Endothelial cell of umbilical vein (primary cell): ENCODE results near the gene RBX1. TPM values are rescaled to one million over a fixed set of nuclear protein-coding genes. Genes with fewer than 3 reads are reported as not detected.
A peak's percentile ranks its signal among the peaks of the same experiment; 100 is the strongest.

Experiments used
- BruUV-seq: library from RNA; stranded (reverse); fragments of 400-500 nt; replicated peaks from 2 replicates; lab custom pipeline; 2021; lab: Mats Ljungman, UMichigan
- CTCF ChIA-PET: fragments of 300-600, 350-600 bp; sonication (Branson Sonifier 250); formaldehyde crosslinking; loops from one replicate; lab custom pipeline; 2021; ENCODE audit warnings: antibody characterized with exemption, inconsistent platforms; lab: Charles Lee
- POLR2A ChIA-PET: fragments of 300-600, 350-600 bp; sonication (Branson Sonifier 250); formaldehyde crosslinking; loops from one replicate; lab custom pipeline; 2021; ENCODE audit warnings: antibody characterized with exemption, inconsistent platforms; lab: Charles Lee
- DNase-seq: peaks from one replicate; pipeline ENCODE4 v3.0.0-alpha.2; 2011; ENCODE audit warnings: low read depth, low spot score
- FAIRE-seq: peaks from 2 replicates; lab custom pipeline; 2011; peaks lifted over from hg19 to GRCh38; lab: Jason Lieb, UNC
- H2AFZ ChIP-seq: 2 replicates; pipeline ENCODE4 v1.6.0; 2012; ENCODE audit warnings: low read depth, low read length, control low read depth, inconsistent platforms
- H3K27ac ChIP-seq: 2 replicates; pipeline ENCODE4 v1.5.1; 2011; ENCODE audit warnings: low read depth, mild to moderate bottlenecking, control low read depth, low read length, moderate library complexity; ENCODE audit not compliant: insufficient read depth
- H3K27me3 ChIP-seq, 2 experiments: 2 replicates each; pipeline versions ENCODE4 v1.6.0 to v1.6.1; 2011; ENCODE audit warnings: low read length in 2 of 2, mixed read lengths in 1 of 2; ENCODE audit not compliant: control insufficient read depth in 2 of 2, insufficient read depth in 2 of 2
- H3K36me3 ChIP-seq, 2 experiments: 2 replicates in 1 of 2; 3 replicates in 1 of 2; pipeline ENCODE4 v1.5.1; 2011; ENCODE audit warnings: low read length in 2 of 2, mild to moderate bottlenecking in 1 of 2, moderate library complexity in 1 of 2; ENCODE audit not compliant: control insufficient read depth in 2 of 2, insufficient read depth in 2 of 2; ENCODE audit errors: extremely low read depth in 1 of 2
- H3K4me1 ChIP-seq: 3 replicates; pipeline ENCODE4 v1.5.1; 2011; ENCODE audit warnings: mild to moderate bottlenecking, low read length; ENCODE audit not compliant: control insufficient read depth, insufficient read depth; ENCODE audit errors: extremely low read depth
- H3K4me2 ChIP-seq: 2 replicates; pipeline ENCODE4 v1.6.1; 2011; ENCODE audit warnings: low read length, control low read depth, mixed read lengths; ENCODE audit not compliant: insufficient read depth
- H3K4me3 ChIP-seq, 3 experiments: fragments of 200-600 bp in 1 of 3; sonication (generic), shearing (Covaris generic) in 1 of 3; replicated peaks in 1 of 3; 2 replicates each; pipeline ENCODE4 v1.5.1; 2011 to 2016; ENCODE audit warnings: control low read depth in 3 of 3, low read length in 3 of 3, mild to moderate bottlenecking in 2 of 3, inconsistent platforms in 1 of 3, low read depth in 1 of 3, moderate library complexity in 1 of 3; ENCODE audit not compliant: insufficient read depth in 1 of 3
- H3K79me2 ChIP-seq: 2 replicates; pipeline ENCODE4 v1.6.0; 2012; ENCODE audit warnings: low read length, inconsistent platforms; ENCODE audit not compliant: control insufficient read depth, insufficient read depth
- H3K9ac ChIP-seq: replicated peaks from 2 replicates; pipeline ENCODE3; 2011; ENCODE audit warnings: low read length, control low read depth; ENCODE audit not compliant: insufficient read depth; ENCODE audit errors: extremely low read depth
- H3K9me1 ChIP-seq: replicated peaks from 3 replicates; pipeline ENCODE4 v1.6.0; 2011; ENCODE audit warnings: mild to moderate bottlenecking, low read length; ENCODE audit not compliant: control insufficient read depth, insufficient read depth; ENCODE audit errors: extremely low read depth
- H3K9me3 ChIP-seq: replicated peaks from 2 replicates; pipeline ENCODE4 v1.5.1; 2012; ENCODE audit warnings: low read length, inconsistent platforms; ENCODE audit not compliant: control insufficient read depth, insufficient read depth
- H4K20me1 ChIP-seq: replicated peaks from 2 replicates; pipeline ENCODE3; 2011; ENCODE audit warnings: mild to moderate bottlenecking, low read length; ENCODE audit not compliant: control insufficient read depth, insufficient read depth; ENCODE audit errors: extremely low read depth
- EZH2 ChIP-seq: IDR thresholded peaks from 2 replicates; pipeline ENCODE4 v1.6.1; 2012; ENCODE audit warnings: borderline replicate concordance, low read depth, mild to moderate bottlenecking, moderate library complexity, low read length, inconsistent platforms; ENCODE audit not compliant: severe bottlenecking
- FOS ChIP-seq: IDR thresholded peaks from 2 replicates; pipeline ENCODE4 v1.6.1; 2011; ENCODE audit warnings: mild to moderate bottlenecking, low read length, moderate library complexity, borderline replicate concordance; ENCODE audit not compliant: insufficient read depth
- GATA2 ChIP-seq: IDR thresholded peaks from 2 replicates; pipeline ENCODE4 v1.7.0; 2011; ENCODE audit warnings: low read depth, mild to moderate bottlenecking, moderate library complexity, mixed read lengths, low read length; ENCODE audit not compliant: insufficient read length, insufficient read depth
- JUN ChIP-seq: IDR thresholded peaks from 2 replicates; pipeline ENCODE4 v1.6.1; 2011; ENCODE audit warnings: borderline replicate concordance, low read depth; ENCODE audit not compliant: insufficient read length, insufficient read depth
- MYC ChIP-seq: IDR thresholded peaks from one replicate; pipeline ENCODE4 v1.6.1; 2011; ENCODE audit warnings: mild to moderate bottlenecking, low read depth, low read length
- POLR2A ChIP-seq: IDR thresholded peaks from 2 replicates; pipeline ENCODE4 v1.6.1; 2012; ENCODE audit warnings: low read depth, mild to moderate bottlenecking, control low read depth, low read length
- POLR2AphosphoS5 ChIP-seq: IDR thresholded peaks from 2 replicates; pipeline ENCODE4 v1.6.1; 2012; ENCODE audit warnings: low read depth, mild to moderate bottlenecking, control low read depth, low read length, moderate library complexity; ENCODE audit not compliant: insufficient read depth
- dilution Hi-C: fragments of 300-500 bp; cut with MboI; formaldehyde crosslinking; loops from one replicate; pipeline ENCODE4 v1.15.0; 2019; ENCODE audit warnings: low sequenced_read_pairs; ENCODE audit not compliant: extremely low pct_ligation_motif_present
- intact Hi-C: fragments of 100-400 bp; cut with micrococcal nuclease; formaldehyde crosslinking; loops from one replicate; pipeline ENCODE4 v1.10.0; 2022
- polyA plus RNA-seq, 4 experiments: library from polyadenylated mRNA; depleted of rRNA in 3 of 4; stranded (reverse) in 3 of 4; unstranded in 1 of 4; fragments of >200 nt; gene quantifications; 2 replicates each; pipeline versions ENCODE4 v1.2.1 to v1.2.3, GENCODE V29; 2011 to 2012; ENCODE audit warnings: missing spikeins in 1 of 4
- total RNA-seq: library from RNA; stranded (reverse); gene quantifications from 2 replicates; pipeline ENCODE4 v1.2.3, GENCODE V29; 2021
- TF ChIP-seq, protein P1 (sequence below): IDR thresholded peaks from 2 replicates; pipeline ENCODE4 v1.6.1; 2011; ENCODE audit not compliant: insufficient read depth, insufficient read length
- TF ChIP-seq, protein P2 (sequence below), 2 donors: IDR thresholded peaks; 1 replicate in 1 of 2; 2 replicates in 1 of 2; pipeline ENCODE4 v1.5.1; 2011; ENCODE audit warnings: low read length in 2 of 2, mild to moderate bottlenecking in 2 of 2, moderate library complexity in 2 of 2, control low read depth in 1 of 2, inconsistent platforms in 1 of 2, low read depth in 1 of 2; ENCODE audit not compliant: insufficient read depth in 1 of 2; ENCODE audit errors: extremely low read depth in 1 of 2

Gene RBX1
- total and polyA plus RNA-seq, 2 donors (not counting 3 experiments of a cell fraction or from before 2014, with no cell fraction given), result 74.7 to 102 TPM

GRCh38 chr22:40967111-40967760 is 16.1 kb downstream of the RBX1 start:
- Histone ChIP-seq H3K79me2 (peaks cover 4% of the 10 kb centered on the region), H3K4me3 (no peak overlapping the region), H3K36me3 (peaks cover 8 to 16% of the 10 kb centered on the region in 2 experiments), H2AFZ (no peak overlapping the region), H3K9me3 (no peaks in the 10 kb centered on the region), H3K27me3 (no peaks in the 10 kb centered on the region), H3K9me1 (no peaks in the 10 kb centered on the region), H3K9ac (no peak overlapping the region), H3K27ac (no peak overlapping the region), H3K4me2 (no peak overlapping the region), H4K20me1 (no peaks in the 10 kb centered on the region), H3K4me1 (peaks cover 5% of the 10 kb centered on the region)
- intact Hi-C loops, result no loop called here
- TF ChIP-seq EZH2, result no peak
- TF ChIP-seq, protein P1, sequence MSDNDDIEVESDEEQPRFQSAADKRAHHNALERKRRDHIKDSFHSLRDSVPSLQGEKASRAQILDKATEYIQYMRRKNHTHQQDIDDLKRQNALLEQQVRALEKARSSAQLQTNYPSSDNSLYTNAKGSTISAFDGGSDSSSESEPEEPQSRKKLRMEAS, result no peak
- BruUV-seq, result no TSS peak
- ChIA-PET POLR2A (interaction anchor here (0.6 to 1.0 kb wide), 2 partner anchors 15 to 99 kb away, joined by 3 to 4 read pairs; partner anchors contain the start of gene RBX1), CTCF (interaction anchor here (0.8 to 3.2 kb wide), 6 partner anchors 9 to 96 kb away, joined by 3 to 19 read pairs (median 4); partner anchors contain the start of gene RBX1)
- FAIRE-seq (peak; percentile 24), DNase-seq (peak; percentile 23)
- dilution Hi-C loops, result no loop called here

DNA sequence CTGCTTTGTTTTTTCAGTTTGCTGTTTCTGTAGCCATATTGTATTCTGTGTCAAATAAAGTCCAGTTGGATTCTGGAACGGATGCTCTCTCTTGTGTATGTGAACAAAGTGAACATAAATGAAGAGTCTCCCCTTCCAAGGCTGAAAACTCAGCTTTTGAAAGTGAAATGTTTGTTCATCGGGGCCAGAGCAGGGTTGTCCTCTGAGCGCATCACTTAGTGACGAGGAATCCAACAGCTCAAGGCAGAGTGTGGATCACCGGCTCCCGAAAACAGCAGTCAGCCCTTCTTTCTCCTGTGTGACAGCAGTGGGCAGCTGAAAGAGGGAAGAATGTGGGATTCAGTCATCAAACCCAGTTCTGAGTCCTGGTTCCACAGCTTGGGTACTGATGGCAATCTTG is 21.4 kb downstream of the RBX1 start:
- dilution Hi-C loops (no loop called here), intact Hi-C loops (no loop called here)
- Histone ChIP-seq H4K20me1 (no peaks in the 10 kb centered on the region), H3K27ac (no peak overlapping the region), H2AFZ (no peak overlapping the region), H3K27me3 (no peaks in the 10 kb centered on the region), H3K36me3 (peaks cover 5 to 13% of the 10 kb centered on the region in 2 experiments), H3K9me1 (no peaks in the 10 kb centered on the region), H3K4me1 (peaks cover under 1% of the 10 kb centered on the region), H3K79me2 (no peaks in the 10 kb centered on the region), H3K4me2 (no peak overlapping the region), H3K9ac (no peak overlapping the region), H3K9me3 (no peaks in the 10 kb centered on the region), H3K4me3 (no peak overlapping the region)
- DNase-seq, result no peak
- POLR2A ChIA-PET, result no interaction called here
- TF ChIP-seq POLR2A (no peak), JUN (no peak), GATA2 (no peak), FOS (no peak), MYC (no peak), POLR2AphosphoS5 (no peak), EZH2 (no peak)
- TF ChIP-seq, protein P1, result no peak
- TF ChIP-seq, protein P2, sequence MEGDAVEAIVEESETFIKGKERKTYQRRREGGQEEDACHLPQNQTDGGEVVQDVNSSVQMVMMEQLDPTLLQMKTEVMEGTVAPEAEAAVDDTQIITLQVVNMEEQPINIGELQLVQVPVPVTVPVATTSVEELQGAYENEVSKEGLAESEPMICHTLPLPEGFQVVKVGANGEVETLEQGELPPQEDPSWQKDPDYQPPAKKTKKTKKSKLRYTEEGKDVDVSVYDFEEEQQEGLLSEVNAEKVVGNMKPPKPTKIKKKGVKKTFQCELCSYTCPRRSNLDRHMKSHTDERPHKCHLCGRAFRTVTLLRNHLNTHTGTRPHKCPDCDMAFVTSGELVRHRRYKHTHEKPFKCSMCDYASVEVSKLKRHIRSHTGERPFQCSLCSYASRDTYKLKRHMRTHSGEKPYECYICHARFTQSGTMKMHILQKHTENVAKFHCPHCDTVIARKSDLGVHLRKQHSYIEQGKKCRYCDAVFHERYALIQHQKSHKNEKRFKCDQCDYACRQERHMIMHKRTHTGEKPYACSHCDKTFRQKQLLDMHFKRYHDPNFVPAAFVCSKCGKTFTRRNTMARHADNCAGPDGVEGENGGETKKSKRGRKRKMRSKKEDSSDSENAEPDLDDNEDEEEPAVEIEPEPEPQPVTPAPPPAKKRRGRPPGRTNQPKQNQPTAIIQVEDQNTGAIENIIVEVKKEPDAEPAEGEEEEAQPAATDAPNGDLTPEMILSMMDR (IDR thresholded peaks at IDR 0.05; ENCODE audit: extremely low read depth in 1 of 2, insufficient read depth in 1 of 2, low read depth in 1 of 2, low read length in 2 of 2), result no peak
- no TSS peak for BruUV-seq
- FAIRE-seq, result no peak
- CTCF ChIA-PET, result interaction anchor here (1.0 to 1.8 kb wide), 3 partner anchors 9 to 24 kb away, joined by 3 to 5 read pairs (median 4); no protein-coding TSS in a partner anchor
